Hematopoietic multipotent progenitor cell (in vitro differentiated cells): Measurements from ENCODE around the gene MRPL55. TPM values are rescaled to one million over a fixed set of nuclear protein-coding genes. Genes with fewer than 3 reads are reported as not detected.
A peak's percentile ranks its signal among the peaks of the same experiment; 100 is the strongest.

Experiments used
- DNase-seq, 3 donors: peaks; one replicate each; pipeline ENCODE4 v3.0.0-alpha.2; 2011 to 2015; ENCODE audit warnings: low read depth in 2 of 3, low spot score in 2 of 3
- total RNA-seq: library from RNA; depleted of rRNA; stranded (reverse); fragments of >200 nt; gene quantifications from one replicate; pipeline ENCODE4 v1.2.3, GENCODE V29; 2012

MRPL55 gene
- total RNA-seq, 1 donor, result 82.7 TPM

DNA sequence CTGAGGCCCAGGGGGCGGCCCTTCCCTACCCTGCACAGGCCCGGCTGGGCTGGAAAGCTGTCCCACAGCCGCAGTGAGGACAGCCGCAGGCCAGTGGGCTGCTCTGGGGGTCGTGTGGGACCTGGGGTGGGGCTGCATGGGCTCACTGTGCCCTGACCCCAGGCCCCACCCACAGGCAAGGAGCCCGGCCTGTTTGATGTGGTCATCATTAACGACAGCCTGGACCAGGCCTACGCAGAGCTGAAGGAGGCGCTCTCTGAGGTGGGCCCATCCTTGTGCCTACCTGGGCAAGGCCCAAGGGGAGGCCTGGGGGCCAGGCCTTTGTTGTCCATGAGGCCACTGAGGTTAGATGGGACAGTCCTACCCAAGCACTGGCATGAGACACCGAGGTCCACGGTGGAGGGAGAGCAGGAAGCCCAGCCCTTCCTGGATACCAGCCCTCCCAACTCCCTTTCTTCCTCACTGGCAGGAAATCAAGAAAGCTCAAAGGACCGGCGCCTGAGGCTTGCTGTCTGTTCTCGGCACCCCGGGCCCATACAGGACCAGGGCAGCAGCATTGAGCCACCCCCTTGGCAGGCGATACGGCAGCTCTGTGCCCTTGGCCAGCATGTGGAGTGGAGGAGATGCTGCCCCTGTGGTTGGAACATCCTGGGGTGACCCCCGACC lies 39.2 kb upstream of the MRPL55 start:
- DNase-seq, result no peak

DNA sequence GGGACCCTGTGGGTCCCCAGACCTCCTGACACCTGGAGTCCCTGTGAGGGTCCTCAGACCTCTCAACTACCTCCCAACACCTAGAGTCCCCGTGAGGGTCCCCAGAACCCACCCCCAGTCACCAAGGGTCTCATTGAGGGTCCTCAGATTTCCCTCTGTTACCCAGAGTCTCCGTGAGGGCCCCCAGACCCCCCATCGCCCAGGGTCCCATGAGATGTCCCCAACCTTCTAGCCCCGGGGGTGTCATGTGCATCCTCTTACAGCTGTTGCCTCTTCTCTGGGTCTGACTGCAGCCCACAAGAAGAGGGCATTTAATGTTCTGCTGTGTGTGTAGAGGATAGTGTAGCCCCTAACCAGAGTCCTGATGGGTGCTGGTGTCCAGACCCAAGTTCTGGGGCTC lies 38.7 kb upstream of the MRPL55 start:
- DNase-seq, result no peak

DNA sequence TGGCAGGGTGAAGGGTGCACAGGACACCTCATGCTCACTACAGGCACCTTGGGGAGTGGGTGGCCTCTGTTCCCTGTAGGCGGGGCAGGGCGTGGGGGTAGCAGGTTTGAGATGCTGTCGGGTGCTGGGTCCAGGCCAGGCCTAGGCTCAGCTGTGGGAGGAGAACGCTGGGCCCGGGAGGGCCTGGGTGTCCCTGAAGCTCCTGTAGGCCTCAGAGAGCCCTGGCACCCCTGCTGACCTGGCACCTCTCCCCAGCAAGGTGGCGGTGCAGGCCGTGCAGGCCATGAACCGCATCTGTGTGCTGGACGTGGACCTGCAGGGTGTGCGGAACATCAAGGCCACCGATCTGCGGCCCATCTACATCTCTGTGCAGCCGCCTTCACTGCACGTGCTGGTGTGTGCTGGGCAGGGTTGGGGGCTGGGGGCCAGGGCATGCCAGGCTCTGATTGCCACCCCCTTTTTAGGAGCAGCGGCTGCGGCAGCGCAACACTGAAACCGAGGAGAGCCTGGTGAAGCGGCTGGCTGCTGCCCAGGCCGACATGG lies 38.1 kb upstream of the MRPL55 start:
- no peak for DNase-seq

DNA sequence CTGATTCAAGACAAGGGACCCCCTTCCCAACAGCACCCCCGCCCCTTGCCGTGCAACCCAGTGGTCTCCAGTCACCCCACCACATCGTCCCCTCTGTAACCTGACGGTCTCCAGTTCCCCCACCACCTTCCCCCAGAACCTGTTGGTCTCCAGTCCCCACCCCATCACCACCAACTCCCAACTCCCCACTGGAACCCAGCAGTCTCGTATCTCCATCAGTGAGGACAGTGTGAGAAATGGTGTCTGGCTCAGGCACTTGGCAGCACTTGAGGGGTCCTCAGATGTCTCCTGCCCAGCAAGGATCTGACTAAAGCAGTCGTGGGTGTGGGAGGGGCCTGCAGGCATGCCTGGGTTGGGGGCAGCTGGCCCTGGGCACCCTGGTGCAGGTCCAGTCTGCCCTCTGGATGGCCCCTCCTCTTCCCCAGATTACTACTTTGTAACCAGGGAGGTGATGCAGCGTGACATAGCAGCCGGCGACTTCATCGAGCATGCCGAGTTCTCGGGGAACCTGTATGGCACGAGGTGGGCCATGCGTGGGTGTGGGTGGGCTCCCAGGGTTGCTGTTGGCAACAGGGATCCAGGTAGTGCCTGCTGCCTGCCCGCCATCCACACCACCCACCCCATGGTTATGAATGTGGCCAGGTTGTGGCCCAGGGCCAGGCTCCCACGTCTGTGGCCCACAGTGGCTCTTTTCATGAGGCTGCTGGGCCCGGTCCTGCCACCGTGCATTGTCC lies 37.5 kb upstream of the MRPL55 start:
- no peak for DNase-seq

DNA sequence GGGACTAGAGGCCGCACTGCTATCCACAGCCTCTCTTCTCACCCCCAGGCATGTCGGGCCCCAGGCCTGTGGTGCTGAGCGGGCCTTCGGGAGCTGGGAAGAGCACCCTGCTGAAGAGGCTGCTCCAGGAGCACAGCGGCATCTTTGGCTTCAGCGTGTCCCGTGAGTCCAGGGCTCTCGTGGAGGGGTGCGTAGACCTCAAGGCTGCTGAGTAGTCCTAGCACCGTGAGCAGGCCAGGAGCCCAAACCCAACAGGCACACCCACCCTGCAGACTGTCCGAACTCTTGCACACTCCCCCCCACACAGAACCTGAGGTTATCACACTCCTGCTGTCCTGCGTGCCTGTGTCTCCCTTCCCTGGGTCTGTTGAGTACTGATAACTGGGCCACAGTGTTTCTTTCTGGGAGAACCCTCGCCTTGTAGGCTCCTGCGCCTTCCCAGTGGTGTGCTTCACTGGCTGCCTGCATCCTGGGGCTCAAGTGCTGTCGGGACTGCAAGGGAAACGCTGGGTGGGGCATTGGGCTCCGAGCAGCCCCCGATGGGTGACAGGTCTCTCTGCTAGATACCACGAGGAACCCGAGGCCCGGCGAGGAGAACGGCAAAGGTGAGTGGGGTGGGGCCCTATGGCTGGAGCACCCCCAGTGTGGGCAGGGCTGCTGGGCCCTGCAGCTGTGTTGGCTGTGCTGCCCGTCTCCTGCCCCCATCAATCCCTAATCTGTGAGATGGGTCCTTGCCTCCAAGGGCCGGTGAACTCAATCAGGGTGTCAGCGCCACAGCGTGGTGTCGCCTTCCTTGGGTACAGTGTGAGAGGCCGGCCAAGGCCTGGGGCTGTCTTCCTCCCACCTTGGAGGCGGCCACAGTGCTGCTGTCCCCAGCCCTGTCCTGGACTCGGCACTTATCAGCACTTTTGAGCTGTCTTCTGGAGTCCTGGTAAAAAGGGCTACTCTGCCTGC lies 36.6 kb upstream of the MRPL55 start:
- no peak for DNase-seq

DNA sequence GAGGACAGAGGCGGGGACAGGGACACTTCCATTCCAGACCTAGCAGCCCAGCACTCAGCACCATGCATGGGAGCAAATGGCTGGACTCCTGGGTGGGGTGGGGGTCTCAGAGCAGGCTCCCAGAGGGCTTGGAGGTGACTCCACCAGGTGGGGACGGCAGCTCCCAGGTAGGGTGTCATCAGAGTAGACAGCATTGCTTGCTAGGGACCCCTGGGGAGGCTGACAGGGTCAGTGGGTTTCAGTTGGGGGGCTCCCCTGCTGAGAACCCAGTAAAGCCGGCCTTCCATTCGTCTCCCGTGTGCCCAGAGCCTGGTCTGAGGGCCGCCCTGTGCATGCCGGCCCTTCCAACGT lies 35.9 kb upstream of the MRPL55 start:
- DNase-seq, result no peak

DNA sequence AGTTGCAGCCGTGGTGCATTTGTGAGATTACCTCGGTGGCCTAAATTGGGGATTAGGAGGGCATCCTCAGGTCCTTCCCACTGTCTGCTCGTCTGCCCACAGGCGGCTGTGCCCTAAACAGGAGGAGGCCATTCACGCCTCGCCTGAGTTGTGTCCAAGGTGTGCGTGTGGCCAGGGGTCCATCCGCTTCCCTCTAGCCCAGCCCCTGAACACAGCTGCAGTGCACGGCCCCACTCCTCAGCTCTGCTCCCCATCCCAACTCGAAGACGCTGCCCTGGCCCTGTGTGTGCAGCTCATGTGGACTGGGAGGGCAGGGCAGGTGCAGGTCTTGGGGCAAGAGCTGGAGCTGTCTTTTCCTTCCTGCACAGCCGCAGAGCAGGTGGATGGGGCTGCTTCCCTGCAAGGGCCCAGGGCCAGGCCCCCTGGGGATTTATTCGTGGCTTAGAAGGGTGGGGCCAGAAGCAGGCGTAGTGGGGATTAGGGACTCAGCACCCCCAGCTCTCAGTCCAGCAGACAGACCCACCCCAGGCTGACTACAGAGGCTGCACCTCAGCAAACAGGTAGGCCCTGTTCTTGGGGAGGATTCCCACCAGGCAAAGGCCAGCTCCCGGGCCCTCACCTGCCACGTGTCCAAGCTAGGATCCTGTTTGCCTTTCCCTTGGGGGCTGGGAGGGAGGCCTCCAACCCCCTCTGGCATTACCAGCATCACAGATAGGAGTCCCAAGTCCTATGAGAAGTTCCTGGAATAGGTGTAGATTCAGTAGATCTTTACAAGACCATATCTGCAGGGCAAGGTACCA lies 35.3 kb upstream of the MRPL55 start:
- no peak for DNase-seq

DNA sequence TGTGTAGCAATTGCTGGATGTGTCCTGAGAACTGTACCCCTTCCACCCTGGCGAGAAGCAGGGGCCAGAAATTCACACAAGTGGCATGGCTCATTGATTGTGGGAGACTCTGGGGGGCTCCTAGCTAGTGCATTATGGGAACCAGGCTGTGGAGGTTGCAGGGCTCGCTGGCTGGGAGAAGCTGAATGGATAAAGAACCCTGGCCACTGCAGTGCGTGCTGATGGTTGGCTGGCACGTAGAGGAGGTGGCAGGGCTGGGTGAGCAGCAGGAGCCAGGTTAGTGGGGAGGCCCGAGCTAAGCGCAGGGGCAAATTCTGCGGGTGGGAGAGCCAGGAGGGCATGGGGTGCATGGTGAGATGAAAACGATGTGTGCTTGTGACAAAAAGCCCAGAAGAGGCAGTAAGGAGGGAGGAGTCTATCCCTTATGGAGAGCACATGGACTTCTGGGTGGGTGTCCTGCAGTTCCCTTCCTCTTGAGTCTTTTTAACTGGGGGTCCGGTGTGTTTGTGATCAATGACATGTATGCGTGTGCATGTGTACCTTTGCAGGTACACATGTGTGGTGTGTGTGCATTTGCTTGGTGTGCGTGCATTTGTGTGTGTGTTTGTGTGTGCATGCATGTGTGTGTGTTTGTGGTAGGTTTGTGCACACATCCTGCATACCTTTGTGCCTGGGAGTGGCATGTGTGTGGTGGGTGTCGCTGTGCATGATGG lies 34.5 kb upstream of the MRPL55 start:
- DNase-seq, result no peak

DNA sequence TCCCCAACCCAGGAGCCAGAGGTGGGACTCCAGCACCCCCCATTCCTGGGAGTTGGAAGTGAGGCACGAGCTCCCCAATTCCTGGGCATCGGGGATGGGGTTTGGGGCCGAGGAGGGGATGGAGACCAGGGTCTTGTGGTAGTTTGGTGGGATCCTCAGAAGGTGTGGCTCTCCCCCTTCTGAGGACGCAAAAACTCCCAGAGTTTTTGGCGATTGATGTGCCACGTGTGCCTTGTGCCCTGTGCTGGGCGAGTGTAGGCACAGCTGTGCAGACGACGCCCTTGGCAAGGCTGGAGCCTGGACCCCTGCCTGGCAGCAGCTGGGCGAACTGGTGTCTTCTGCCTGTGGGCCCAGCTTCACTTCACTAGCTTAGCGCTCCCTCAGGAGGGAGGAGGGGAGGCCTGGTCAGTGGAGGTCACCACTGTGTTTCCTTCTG lies 33.6 kb upstream of the MRPL55 start:
- no peak for DNase-seq

DNA sequence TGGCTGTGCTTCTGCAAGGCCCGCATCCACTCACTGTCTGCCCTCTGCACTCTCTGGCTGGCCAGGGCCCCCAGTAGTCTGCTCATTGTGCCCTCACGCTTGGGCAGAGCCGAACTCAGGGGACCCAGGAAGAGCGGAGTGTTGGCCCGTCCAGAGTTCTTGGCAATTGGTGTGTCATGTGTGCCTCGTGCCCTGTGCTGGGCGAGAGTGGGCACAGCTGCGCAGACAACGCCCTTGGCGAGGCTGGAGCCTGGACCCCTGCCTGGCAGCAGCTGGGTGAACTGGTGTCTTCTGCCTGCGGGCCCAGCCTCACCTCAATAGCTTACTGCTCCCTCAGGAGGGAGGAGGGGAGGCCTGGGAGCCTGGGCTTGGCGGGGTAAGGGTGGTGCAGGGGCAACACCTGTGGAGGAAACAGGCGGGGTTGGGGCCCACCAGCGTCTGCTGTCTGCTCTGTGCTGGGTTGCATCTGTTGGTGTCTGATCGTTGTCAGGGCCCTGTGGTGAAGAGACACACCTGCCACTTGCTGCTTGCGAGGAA lies 33.1 kb upstream of the MRPL55 start:
- no peak for DNase-seq

DNA sequence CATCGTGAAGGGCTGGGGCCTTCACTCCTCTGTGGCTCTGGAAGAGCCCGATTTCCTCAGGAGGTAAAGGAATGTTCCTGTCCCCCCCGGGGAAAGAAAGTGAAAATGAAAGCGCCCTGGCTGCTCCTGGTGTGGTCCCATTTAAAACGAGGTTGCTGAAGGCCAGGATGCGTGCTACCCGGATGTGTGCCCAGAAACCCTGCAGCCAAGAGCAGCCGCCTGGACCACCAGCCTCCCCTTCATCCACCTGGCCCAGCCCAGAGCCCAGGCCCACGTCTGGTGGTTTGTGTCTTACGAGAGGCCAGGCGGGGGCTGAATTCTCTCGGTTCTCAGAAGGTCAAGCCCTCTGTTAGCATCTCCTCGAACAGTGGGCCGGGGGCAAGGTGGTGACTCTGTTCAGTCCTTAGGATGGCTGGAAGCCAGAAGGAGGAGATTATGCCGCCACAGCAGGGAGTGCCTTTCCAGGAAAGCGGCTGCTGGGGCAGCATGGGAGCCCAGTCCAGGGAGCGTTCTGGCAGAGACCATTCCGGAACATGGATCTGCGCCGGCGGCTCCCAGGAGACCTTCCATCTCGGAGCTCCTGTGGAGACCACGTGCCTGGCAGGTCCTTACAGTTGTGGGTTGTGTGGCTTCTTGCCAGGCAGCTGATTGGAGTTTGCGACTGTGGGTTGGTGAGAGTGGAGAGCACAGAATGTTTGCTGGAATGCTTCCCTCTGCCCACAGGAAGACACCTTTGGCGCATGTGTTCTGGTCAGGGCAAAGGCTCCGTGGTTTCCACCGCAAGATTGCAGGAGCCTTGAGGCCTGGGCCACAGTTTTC lies 32.3 kb upstream of the MRPL55 start:
- no peak for DNase-seq

DNA sequence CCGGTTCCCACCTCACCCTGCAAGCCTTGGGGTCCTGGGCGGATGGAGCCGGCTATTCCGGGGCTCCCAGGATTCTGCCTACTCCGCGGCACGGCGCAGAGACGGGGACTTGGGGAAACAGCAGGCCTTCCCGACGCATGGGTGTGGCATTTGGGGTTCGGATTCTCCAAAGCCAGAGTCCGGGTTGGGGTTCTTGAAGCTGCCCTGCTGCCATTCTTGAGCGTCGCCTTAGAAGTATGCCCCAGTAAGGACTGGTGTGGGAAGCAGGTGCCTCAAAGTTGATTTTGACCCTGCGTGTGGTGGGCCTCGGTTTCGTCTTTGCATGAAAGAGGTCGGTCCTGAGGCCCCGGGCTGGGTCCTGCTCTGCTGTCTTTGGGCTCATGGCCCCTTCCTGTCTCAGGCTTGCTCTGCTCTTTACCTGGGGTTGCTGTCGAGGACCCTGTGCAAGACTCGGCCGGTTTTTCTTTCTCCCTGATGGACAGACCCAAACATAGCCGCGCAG lies 31.7 kb upstream of the MRPL55 start:
- DNase-seq, result no peak

DNA sequence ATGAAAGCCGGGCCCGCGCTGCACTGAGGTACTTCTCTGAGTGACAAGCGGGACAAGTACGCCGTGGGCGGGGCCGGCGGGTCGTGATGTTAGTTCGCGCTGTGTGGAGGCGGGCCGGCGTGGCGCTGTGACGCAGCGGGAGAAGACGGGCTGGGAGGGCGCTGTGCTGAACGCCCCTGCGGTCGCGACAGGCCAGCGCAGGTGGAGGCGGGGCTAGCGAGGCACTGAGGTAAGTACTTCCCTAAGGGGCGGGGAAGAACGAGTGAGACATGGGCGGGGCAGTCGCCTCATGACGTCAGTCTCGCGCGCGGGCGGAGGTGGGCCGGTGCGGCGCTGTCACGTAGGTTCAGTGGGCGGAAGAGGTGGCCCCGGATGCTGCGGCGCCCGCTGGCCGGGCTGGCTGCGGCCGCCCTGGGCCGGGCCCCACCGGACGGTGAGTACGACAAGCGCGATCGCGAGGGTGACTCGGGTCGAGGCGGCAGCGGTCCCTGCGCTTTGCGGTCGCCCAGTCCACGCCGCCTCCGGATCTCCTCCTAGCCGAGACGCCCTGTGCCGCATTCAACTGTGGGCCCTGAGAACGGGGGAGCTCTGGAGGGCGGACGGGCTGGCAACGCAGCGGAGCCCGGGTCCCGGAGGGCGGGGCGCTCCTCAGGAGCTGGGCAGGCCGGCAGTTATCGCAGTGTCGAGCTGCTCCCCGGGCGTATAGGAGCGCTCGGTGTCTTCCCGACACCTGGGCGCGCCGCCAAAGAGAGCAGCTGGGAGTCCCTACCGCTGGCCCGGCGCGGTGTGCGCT lies 31.0 kb upstream of the MRPL55 start, which contains the start of gene GUK1:
Gene GUK1 (plus strand): TSS at position 349 of the 793 bp plus-strand sequence. CDS start 24 bp downstream, at position 373.
- DNase-seq, result peak; percentile 99 to 100 (median 100)

DNA sequence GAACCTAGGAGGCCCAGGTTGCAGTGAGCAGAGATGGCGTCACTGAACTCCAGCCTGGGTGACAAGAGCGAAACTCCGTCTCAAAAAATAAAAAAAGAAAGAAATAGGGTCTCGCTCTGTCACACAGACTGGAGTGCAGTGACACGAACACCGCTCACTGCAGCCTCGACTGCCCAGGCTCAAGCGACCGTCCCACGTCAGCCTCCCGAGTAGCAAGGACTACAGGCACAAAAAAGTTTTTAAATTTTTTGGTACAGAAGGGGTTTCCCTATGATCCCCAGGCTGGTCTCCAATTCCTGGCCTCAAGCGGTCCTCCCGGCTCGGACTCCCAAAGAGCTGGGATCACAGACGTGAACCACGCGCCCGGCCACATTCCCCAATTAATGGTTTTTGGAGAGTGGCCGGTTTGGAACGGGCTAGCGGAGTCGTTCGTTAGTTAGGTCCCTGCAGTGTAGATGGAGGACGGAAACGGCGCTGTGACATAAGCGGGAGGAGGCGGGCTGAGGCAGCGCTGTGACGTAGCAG lies 30.4 kb upstream of the MRPL55 start:
- DNase-seq, result no peak

DNA sequence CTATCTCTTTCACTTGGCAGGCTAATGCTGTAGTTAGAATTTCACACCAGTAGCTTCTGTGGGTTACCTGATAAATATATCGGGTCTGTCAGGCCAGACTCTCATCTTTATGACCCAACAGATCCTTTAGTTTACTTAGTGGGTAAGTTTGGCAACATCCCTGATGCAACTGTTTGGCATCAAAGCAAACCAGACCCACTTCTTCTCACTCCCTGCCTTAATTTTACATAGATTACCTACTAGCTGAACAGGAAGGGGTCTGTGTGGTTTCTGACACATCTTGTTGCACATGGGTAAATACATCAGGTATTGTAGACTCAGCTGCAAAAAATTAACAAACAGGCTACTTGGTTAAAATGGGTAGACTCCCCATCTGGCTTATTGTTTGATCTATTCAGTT lies 27.8 kb upstream of the MRPL55 start:
- no peak for DNase-seq

DNA sequence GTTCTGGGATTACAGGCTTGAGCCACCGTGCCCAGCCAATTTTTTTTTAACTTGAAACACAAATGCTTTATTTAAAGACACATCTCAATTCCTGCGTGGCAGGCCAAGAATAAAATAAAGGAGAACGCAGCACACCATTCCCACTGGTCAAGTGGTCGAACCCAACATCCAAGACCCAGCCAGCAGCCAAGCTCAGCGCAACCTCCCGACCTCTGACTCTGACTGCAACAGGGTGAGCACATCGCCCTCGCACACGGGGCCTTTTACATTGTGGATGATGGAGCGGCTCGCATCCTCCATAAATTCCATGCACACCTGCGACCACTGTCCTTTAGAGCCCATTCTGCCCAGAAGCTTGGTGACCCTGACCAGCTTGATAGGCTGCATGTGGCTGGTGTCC lies 25.5 kb upstream of the MRPL55 start:
- no peak for DNase-seq

DNA sequence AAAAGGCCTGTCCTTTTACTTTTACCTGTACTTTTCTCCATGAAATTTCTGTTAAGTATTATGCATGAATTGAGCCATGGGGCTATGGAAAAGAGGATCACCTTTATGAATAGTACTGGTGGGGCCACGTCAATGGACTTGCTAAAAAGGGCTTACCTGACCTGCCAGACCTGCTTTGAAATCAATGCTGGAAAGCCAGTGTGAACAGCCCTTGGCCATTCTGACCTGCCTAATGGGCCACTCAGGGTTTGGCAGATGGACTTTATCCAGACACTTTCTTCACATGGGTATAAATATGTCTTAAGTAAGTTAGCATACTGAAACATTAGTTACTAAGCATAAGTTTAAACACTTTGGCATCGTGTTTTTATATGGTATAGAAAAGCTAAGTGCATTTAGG lies 22.7 kb upstream of the MRPL55 start:
- no peak for DNase-seq
